Cerebellar nuclear complex (tissue), 1 donor: ENCODE data around the gene TTLL13.
A peak's percentile ranks its signal among the peaks of the same experiment; 100 is the strongest.
"Not testable (repeated sequence)": the region's sequence is repeated elsewhere in the genome, so short reads cannot be mapped to it uniquely, and the experiment has no call there.

Source experiments
- DNase-seq, 2 experiments: peaks; one replicate each; lab custom pipeline; 2025; lab: John Stamatoyannopoulos, UW

TTLL13 gene

GRCh38 chr15:90287101-90287500 lies 37.7 kb downstream of the TTLL13 start:
- no peak for DNase-seq

GRCh38 chr15:90287946-90288345 lies 38.6 kb downstream of the TTLL13 start:
- no peak for DNase-seq

- DNase-seq, result no peak
Measured at GRCh38 chr15:90291679-90292356, 42.5 kb downstream of the TTLL13 start.

GRCh38 chr15:90293040-90293810 lies 43.9 kb downstream of the TTLL13 start:
- peak in 1 of 2 experiments; percentile 10 for DNase-seq

DNA sequence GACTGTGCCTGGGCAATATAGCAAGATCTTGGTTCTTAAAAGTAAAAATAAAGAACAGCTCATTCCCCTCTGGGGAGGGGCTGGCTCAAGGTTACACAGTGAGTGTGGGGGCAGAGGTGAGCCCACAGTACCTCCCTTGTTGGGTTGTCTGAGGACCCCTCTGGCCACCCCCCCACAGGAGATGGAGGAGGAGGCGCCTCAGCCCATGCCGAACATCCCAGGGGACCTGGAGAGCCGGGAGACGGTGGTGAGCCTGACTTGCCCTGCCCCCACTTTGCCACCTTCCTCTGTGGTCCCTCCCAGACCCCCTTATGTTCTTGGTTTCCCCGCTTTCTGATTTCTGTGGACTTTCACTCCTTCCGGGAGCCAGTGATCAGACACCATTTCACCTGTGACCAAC lies 44.8 kb downstream of the TTLL13 start:
- no peak for DNase-seq

DNA sequence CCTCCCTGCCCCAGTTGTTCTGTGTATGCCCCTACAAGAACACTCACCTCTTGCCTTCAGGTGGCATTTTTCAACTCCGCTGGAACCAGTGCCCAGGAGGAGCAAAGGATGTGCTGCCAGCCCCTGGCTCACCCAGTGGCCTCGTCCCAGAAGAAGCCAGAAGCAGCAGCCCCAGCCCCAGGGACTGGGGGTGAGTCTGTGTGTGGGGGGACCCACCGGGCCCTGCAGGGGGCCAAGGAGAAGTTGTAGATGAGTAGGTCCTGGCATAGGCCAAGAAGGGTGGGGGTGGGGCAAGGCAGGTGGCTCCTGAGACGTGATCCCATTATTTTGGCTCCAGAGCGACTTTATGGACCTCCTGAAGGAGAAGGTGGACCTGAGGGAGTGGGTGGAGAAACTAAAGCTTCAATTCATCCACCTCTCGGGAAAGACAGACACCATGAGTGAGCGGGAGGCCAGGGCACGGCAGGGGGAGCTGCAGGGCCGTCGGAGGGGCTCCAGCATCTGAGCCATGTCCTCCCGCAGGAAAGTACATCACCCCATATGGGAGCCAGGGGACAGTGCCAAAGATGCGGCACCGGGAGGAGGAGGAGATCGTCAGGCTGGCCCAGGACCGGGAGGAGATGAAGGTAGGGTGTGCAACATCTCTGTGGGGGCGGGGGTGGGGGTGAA lies 45.4 kb downstream of the TTLL13 start:
- DNase-seq, result no peak

GRCh38 chr15:90295270-90295648 lies 45.9 kb downstream of the TTLL13 start:
- DNase-seq, result no peak

GRCh38 chr15:90296316-90296884 lies 47.0 kb downstream of the TTLL13 start:
- not testable (repeated sequence) for DNase-seq

- no peak for DNase-seq
Measured at GRCh38 chr15:90297021-90297420, 47.7 kb downstream of the TTLL13 start.

DNA sequence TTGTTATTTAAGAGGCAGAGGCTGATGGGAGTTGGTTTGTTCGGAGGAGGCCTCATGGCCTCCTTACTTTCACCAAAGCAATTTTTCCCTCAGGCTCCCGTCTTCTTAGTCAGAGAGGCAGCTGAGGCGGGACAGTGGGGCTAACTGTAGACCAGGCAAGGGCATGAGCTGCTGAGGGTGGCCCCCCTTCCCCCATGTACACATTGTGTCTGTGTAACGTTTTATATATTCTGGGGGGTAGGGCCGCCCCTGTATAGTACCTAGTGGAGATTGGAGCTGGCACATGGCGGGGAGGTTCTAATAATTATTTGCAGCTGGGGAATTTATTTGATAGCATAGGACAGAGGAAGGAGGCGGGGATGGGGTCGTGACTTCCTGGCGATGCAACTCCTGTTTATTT lies 51.2 kb downstream of the TTLL13 start:
- DNase-seq, result no peak

DNA sequence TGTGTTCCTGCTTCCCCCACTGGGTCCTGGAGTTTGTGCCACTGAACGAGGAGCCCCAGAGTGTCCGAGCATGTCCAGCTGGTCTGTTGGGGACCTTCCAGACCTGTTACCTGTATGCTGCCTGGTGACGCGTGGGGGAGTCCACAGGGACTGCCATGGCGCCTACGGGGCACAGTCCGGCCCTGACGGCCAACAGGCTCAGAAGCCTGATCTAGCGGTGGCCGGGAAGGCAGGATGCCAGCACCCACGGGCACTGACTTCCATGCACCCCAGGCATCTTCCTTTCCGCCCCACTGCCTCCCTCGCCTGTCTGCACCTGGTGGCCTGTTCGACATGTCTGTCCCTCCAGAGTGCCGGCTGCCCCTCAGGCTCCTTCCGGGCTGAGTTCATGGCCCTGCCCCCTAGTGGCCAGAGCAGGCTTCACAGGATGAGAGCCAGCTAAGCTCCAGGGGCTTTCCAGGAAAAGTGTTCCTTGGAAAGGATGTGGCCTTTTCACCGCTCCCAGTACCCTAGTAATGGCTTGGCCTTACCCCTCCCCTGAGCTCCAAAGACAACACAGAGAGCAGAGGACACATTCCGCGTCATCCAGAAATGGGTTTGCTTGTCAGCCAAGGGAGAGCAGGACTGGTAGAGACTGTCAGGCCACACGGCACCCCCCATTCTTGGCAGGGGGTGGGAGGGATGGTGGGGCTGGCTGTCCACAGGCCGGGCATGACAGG lies 51.8 kb downstream of the TTLL13 start:
- DNase-seq, result peak; percentile 20 to 35

GRCh38 chr15:90301707-90302300 lies 52.4 kb downstream of the TTLL13 start:
- no peak for DNase-seq

- not testable (repeated sequence) for DNase-seq
Measured at GRCh38 chr15:90305355-90305754, 56.0 kb downstream of the TTLL13 start.

DNA sequence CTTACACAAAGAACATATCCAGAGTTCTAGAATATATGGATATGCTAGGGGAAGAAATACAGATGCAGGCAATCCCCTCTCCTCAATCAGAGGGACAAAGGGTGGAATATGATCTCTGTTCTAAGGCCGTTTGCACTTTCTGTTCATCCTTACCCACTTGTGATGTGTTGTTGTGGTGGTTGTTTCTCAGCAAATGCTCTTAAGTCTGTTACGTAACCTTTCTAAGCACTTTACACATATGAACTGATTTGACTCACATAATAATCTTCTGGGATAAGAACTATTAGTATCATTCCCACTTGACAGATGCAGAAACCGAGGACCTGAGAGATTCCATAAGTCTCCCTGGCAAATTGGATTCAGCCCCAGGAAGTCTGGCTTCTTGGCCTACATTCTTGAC lies 56.6 kb downstream of the TTLL13 start:
- DNase-seq, result no peak

GRCh38 chr15:90306560-90306959 lies 57.2 kb downstream of the TTLL13 start:
- DNase-seq, result no peak

DNA sequence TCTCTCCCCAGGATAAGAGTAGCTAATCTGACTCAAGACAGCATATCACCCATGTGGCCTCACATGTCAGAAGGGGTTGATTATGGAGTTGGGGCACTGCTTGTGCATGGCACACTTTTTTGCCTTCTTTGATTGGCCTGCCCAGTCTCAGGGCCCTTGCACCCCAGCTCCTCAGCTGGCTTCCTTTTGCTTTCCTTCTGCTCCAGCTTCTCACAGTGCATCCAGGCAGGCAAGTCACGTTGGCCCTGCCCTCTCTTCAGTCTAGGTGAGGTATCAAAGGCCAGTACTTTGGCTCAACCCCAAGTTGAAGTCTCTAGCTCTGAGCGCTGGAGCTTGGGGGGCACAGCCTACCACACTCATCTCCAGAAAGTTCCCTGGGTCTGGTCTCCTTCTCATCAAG lies 58.3 kb downstream of the TTLL13 start:
- no peak for DNase-seq

- DNase-seq, result no peak
Measured at GRCh38 chr15:90309020-90309419, 59.7 kb downstream of the TTLL13 start.
